T-helper 1 cell treated with Interleukin-12 subunit alpha and Interleukin-12 subunit beta and Interleukin-4 antibody, amounts not matched to agents 30 μg/mL and 1 μg/mL, for 36 hours (primary cell): ENCODE data around the gene CORO2B.

ENCODE experiments used
- H3K27ac Mint-ChIP-seq: one replicate; pipeline ENCODE4 v1.8.0; 2021; ENCODE audit warnings: mild to moderate bottlenecking, mixed read lengths
- H3K27me3 Mint-ChIP-seq: one replicate; pipeline ENCODE4 v1.8.0; 2021; ENCODE audit warnings: low read depth, mixed read lengths
- H3K36me3 Mint-ChIP-seq: one replicate; pipeline ENCODE4 v1.8.0; 2021; ENCODE audit warnings: low read depth, mixed read lengths
- H3K4me1 Mint-ChIP-seq: one replicate; pipeline ENCODE4 v1.8.0; 2021; ENCODE audit warnings: low read depth, mixed read lengths
- H3K4me3 Mint-ChIP-seq: one replicate; pipeline ENCODE4 v1.8.0; 2021; ENCODE audit warnings: mild to moderate bottlenecking, moderate library complexity, mixed read lengths
- H3K9me3 Mint-ChIP-seq: one replicate; pipeline ENCODE4 v1.8.0; 2021; ENCODE audit warnings: mixed read lengths

Gene CORO2B

DNA sequence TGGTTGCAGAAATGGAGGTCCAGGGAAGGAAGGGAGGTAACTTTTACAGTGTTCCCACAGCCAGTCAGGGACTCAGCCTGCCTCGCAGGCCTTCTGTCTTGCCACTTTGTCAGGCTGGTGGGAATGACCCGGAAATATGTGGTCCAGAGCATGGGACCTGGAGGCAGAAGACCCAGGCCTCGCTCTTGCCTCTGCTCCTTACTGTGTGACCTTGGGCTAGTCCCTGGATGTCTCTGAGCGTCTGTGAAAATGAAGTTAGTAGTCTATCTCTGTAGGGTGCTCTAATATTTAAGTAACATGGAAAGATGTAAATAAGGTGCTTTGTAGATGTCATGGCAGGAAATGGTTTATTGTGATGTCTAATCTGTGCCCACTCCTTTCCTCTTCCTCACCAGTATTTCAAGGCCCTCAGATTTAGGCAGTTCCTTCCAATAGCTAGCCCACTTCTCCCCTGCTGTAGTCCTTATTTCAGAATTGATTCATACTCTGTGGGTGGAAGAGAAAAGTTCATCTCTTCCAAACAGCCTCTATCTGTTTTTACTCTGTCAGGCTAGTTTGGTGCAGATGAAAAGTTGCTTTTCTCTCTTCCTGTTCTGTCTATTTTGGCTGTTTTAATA is 9.1 kb downstream of the CORO2B start:
- no peaks in the 10 kb centered on the region for H3K36me3 Mint-ChIP-seq
- peaks cover 6% of the 10 kb centered on the region for H3K4me1 Mint-ChIP-seq
- peaks cover 3% of the 10 kb centered on the region for H3K27me3 Mint-ChIP-seq
- H3K27ac Mint-ChIP-seq, result no peak overlapping the region
- H3K9me3 Mint-ChIP-seq, result no peaks in the 10 kb centered on the region
- no peak overlapping the region for H3K4me3 Mint-ChIP-seq

DNA sequence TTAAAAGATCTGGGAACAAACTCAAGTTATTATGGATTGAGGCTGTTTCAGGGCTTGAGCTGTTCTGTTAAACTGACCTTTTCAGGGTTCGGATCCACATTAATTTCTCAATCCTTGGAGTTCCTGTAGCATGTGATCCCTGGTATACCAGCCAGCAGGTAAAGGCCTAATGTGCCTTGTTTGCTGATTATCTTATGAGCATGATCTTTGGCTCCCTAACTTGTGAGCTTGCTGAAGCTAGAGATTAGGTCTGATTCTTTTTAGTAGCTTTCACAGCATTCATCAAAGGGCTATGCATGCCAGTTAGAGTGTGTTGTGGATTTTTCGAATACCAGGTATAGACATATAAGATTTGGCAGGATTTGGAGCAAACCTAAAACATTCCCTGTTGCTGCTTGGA is 10.3 kb downstream of the CORO2B start:
- Mint-ChIP-seq H3K4me3 (no peak overlapping the region), H3K9me3 (no peaks in the 10 kb centered on the region), H3K27me3 (peaks cover 11% of the 10 kb centered on the region), H3K36me3 (no peaks in the 10 kb centered on the region), H3K4me1 (peaks cover 6% of the 10 kb centered on the region), H3K27ac (no peak overlapping the region)

DNA sequence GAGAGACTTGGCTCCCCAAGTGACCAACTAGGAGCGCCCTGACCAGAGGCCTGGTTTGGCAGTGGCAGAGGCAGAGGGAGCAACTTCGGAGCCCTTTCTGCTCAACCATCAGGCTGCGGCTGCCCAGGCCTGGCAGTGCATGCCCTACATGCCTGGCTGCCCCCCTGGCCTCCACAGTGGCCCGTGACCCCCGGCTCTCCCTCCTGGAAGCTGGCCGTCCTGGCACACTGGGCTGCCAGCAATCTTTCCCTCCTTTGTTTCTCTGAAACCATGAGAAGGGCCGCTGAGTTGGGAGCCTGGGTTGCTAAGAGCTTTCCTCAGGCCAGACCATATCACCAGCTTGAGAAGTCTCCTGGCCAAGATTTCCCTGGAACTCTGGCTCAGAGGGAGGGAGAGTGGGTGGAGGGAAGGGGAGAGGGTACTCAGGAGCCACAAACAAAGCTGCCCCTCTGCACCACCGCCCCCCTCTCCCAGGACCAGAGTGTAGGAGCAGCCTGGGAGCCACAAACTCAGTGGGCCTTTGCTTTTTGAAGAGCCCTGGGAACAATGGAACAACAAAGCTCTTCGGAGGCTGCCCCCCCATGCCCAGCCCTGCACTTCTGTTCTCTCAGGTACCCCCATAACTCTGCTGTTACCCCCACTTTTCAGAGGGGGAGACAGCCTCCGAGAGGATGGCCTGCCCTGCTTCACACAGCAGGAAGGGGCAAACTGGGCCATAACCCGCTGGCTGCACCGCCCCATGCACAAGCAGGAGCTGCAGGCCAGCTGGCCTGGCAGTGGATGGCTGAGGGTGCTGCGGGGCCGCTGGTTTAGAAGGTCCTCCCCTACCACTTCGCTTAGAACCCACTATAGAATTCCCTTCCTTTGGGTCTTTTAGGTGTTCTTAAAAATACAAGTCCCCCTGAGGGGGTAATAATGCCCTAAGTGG is 11.3 kb downstream of the CORO2B start:
- H3K27ac Mint-ChIP-seq, result no peak overlapping the region
- no peaks in the 10 kb centered on the region for H3K9me3 Mint-ChIP-seq

GRCh38 chr15:68590721-68591389 is 12.1 kb downstream of the CORO2B start:
- peaks cover 11% of the 10 kb centered on the region for H3K27me3 Mint-ChIP-seq
- H3K4me3 Mint-ChIP-seq, result no peak overlapping the region
- peaks cover 6% of the 10 kb centered on the region for H3K4me1 Mint-ChIP-seq

More for the DNA sequence above, 11.3 kb downstream of the CORO2B start:
- H3K4me1 Mint-ChIP-seq, result peaks cover 6% of the 10 kb centered on the region
- H3K4me3 Mint-ChIP-seq, result no peak overlapping the region
- peaks cover 11% of the 10 kb centered on the region for H3K27me3 Mint-ChIP-seq
- H3K36me3 Mint-ChIP-seq, result no peaks in the 10 kb centered on the region

DNA sequence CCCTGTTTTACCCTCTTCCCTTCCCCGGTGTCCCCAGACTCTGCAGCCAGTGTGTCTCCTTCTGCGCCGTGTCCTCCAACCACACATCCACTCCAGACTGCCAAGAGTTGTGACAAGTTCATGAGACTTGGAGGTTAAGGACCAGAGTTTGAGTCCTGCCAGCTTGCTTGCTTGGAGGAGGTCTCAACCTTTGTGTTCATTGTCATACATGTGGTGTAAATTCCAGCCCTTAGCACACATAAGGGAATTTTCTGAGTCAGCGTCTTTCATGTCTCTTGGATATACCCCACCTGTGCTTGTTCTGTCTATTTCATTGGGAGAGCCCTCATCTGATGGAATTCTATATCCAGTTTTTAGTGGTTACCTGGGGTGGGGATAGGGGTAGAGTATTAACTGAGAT is 13.3 kb downstream of the CORO2B start:
- Mint-ChIP-seq H3K27ac (no peak overlapping the region), H3K9me3 (no peaks in the 10 kb centered on the region), H3K27me3 (peaks cover 11% of the 10 kb centered on the region)

More at GRCh38 chr15:68590721-68591389, 12.1 kb downstream of the CORO2B start:
- Mint-ChIP-seq H3K36me3 (no peaks in the 10 kb centered on the region), H3K27ac (no peak overlapping the region), H3K9me3 (no peaks in the 10 kb centered on the region)

DNA sequence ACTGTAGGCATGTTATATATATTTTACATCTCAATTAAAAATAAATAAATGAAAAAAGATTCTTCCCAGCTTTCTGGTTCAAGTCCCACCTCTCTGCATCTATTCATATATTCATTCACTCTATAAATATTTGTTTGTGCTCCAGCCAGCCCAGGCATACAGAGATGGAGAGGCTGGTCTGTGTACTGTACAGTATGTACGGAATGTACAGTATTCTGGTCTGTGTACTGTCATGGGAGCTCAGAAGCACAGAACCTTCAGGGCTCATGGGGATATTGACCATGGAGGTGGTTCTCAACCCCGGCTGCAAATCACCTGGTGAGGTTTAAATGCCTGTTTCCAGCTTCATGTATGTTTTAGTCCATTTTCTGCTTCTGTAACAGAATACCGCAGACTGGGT is 13.8 kb downstream of the CORO2B start:
- Mint-ChIP-seq H3K36me3 (no peaks in the 10 kb centered on the region), H3K27ac (no peak overlapping the region), H3K4me3 (no peak overlapping the region), H3K27me3 (peaks cover 11% of the 10 kb centered on the region), H3K9me3 (no peaks in the 10 kb centered on the region), H3K4me1 (peaks cover 6% of the 10 kb centered on the region)

More for the DNA sequence above, 13.3 kb downstream of the CORO2B start:
- Mint-ChIP-seq H3K4me1 (peaks cover 6% of the 10 kb centered on the region), H3K4me3 (no peak overlapping the region), H3K36me3 (no peaks in the 10 kb centered on the region)

DNA sequence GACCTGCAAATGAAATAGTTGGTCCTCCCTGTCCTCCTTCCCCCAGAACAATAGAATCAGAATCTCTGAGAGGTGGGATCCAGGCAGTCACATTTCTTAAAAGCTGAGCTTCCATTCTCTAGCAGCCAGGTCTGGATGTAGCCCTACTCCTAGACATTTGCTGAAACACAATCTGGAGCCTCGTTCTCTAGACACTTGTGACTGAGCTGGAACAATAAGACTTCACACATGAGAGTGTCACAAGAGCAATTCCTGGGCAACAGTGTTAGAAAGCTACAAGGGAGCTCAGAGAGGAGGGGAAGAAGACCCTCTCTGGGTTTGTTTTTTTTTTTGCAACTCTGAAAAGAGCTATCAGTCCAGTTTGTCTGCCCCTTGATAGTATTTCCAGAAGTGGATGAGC is 14.5 kb downstream of the CORO2B start:
- H3K4me3 Mint-ChIP-seq, result no peak overlapping the region
- no peaks in the 10 kb centered on the region for H3K9me3 Mint-ChIP-seq
- peaks cover 11% of the 10 kb centered on the region for H3K27me3 Mint-ChIP-seq
- no peaks in the 10 kb centered on the region for H3K36me3 Mint-ChIP-seq
- no peak overlapping the region for H3K27ac Mint-ChIP-seq
- peaks cover under 1% of the 10 kb centered on the region for H3K4me1 Mint-ChIP-seq

GRCh38 chr15:68593828-68594532 is 15.2 kb downstream of the CORO2B start:
- H3K4me3 Mint-ChIP-seq, result no peak overlapping the region

GRCh38 chr15:68594533-68595259 is 15.9 kb downstream of the CORO2B start:
- Mint-ChIP-seq H3K27me3 (peaks cover 11% of the 10 kb centered on the region), H3K4me3 (no peak overlapping the region), H3K27ac (no peak overlapping the region), H3K4me1 (no peaks in the 10 kb centered on the region), H3K9me3 (no peaks in the 10 kb centered on the region), H3K36me3 (no peaks in the 10 kb centered on the region)

More at GRCh38 chr15:68593828-68594532, 15.2 kb downstream of the CORO2B start:
- H3K36me3 Mint-ChIP-seq, result no peaks in the 10 kb centered on the region
- no peak overlapping the region for H3K27ac Mint-ChIP-seq
- H3K4me1 Mint-ChIP-seq, result no peaks in the 10 kb centered on the region
- H3K27me3 Mint-ChIP-seq, result peaks cover 11% of the 10 kb centered on the region
- H3K9me3 Mint-ChIP-seq, result no peaks in the 10 kb centered on the region

DNA sequence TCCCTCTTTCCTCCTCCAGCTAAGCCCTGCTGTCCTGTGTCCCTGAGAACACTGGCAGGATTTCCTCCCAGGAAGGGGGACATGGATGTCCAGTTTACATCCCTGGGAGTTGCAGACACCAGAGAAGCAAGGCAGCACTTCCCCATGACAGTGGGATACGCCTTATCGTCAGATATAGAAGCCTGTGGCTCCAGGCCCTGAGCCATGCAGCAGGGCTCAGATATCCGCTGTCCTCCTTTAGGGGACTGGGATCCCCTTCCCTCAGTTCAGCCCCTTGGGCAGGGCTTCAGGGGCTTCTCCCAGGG is 16.4 kb downstream of the CORO2B start:
- Mint-ChIP-seq H3K4me1 (no peaks in the 10 kb centered on the region), H3K27me3 (peaks cover 11% of the 10 kb centered on the region), H3K9me3 (no peaks in the 10 kb centered on the region), H3K36me3 (no peaks in the 10 kb centered on the region), H3K27ac (no peak overlapping the region), H3K4me3 (no peak overlapping the region)

DNA sequence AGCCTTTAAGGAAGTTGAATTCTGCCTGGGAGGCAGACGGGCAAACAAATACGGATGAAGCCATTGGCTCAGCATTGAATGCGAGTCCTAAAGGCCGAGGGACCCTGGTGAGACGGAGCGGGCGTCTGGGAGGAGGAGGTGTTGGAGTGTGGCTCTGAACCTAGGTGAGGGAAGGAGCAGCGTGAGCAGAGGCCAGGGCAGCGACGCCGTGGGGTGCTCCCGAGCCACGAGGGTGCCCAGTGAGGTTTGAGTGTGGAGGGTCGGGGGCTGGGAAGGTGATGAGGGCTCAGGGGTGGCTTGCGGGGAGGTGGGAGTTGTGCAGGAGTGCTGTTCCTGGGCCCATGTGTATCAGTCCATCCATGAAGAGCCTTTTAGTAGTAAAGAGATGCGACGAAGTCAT is 17.0 kb downstream of the CORO2B start:
- Mint-ChIP-seq H3K36me3 (no peaks in the 10 kb centered on the region), H3K9me3 (no peaks in the 10 kb centered on the region), H3K27ac (no peak overlapping the region), H3K27me3 (peaks cover 11% of the 10 kb centered on the region), H3K4me1 (no peaks in the 10 kb centered on the region), H3K4me3 (no peak overlapping the region)

DNA sequence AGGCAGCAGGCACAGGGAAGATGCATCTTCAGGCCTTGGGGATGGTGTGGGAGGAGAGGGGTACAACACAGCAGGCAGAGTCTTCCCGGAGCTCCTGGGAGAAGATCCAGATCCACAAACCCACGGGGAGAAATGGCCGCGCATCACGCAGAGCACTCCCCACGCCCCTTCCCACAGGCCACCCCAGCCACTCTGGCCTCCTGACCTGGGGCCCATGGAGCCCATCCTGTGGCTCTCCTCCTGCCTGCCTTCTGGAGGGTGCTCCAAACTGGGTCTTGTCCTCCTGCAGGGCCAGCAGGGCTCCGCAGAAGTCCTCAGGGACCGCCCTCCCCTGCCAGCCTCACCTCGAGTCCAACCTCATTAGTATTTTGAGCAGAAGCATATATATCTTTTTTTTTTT is 17.9 kb downstream of the CORO2B start:
- peaks cover 11% of the 10 kb centered on the region for H3K27me3 Mint-ChIP-seq
- H3K27ac Mint-ChIP-seq, result no peak overlapping the region
- no peaks in the 10 kb centered on the region for H3K9me3 Mint-ChIP-seq
- no peaks in the 10 kb centered on the region for H3K36me3 Mint-ChIP-seq
- H3K4me3 Mint-ChIP-seq, result no peak overlapping the region
- H3K4me1 Mint-ChIP-seq, result no peaks in the 10 kb centered on the region

DNA sequence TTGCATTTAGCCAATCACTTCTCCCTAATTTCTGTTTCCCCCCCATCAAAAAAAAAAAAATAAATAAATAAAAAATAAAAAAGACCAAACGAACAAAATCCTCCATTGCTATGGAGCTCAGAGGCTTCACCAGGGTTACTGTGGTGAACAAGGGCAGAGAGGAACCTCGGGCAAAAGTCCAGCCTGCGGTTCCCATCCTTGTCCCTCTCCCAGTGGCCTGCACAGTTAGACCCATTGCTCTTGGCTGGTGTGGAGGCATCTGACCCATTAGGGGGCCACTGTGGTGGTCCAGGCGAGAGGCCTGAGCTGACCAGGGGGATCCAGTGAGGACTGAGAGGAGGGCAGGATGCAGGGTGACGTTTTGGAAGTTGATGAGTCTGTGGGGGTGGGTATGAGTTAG is 18.8 kb downstream of the CORO2B start:
- Mint-ChIP-seq H3K27me3 (peaks cover 8% of the 10 kb centered on the region), H3K36me3 (no peaks in the 10 kb centered on the region), H3K4me1 (no peaks in the 10 kb centered on the region), H3K9me3 (no peaks in the 10 kb centered on the region), H3K27ac (no peak overlapping the region), H3K4me3 (no peak overlapping the region)
